Measurements from ENCODE around the gene FXYD6.

DNA sequence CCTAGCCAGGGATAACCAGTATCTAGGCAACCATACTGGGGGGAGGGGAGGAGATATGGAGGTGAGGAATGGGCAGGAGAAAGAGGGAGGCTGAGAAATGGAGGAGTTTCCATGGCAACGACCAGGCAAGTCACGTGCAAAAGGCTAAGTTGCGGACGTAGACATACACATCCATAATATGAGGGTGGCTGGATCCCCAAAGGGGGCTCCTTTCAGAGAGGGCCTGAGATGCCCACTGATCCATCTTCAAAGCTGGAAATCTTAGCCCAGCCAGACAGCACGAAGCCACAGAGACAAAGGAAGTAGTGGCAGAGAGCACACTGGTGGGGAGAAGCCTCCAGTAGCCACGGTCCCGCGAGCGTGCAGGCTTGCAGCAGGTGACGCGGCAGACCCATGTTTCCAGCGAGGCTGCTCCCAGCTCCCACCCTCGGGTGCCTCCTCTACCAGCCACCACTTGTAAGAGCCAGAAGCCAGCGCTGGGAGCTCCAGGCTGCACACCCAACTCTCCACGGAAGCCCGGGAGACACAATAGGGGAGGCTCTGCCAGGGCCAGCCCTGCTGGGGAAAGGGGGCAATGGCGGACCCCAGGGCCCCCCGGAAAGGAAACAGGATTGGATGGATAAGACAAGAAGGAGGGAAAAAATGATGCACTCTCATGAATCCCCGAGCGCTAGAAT, 938 bp downstream of the FXYD6 start:
- TF ChIP-seq CTCF (conservative IDR thresholded peaks at IDR 0.05; ENCODE audit: low read length) (no peak), EZH2phosphoT487 (IDR thresholded peaks at IDR 0.05; ENCODE audit: borderline replicate concordance, low read depth, low read length) (no peak)

Data from OCI-LY7 (cell line).